PC-9 (cell line): Measurements from ENCODE around the gene ERP27.

Source experiments
- CTCF ChIP-seq: fragments of 200-600 bp; sonication (generic); conservative IDR thresholded peaks from 2 replicates; pipeline ENCODE4 v1.6.1; 2017; ENCODE audit warnings: mixed run types, antibody characterized with exemption, mild to moderate bottlenecking, moderate library complexity
- EZH2 ChIP-seq: fragments of 200-600 bp; sonication (generic); IDR thresholded peaks from 2 replicates; pipeline ENCODE4 v1.8.0; 2017; ENCODE audit warnings: antibody characterized with exemption, low read depth

GRCh38 chr12:14982562-14982961, 44.2 kb upstream of the ERP27 start:
- TF ChIP-seq CTCF (no peak), EZH2 (no peak)
